Parathyroid adenoma (tissue), 2 donors: ENCODE data around the gene PNPLA3.

Experiments
- H2AFZ ChIP-seq: fragments of 300-600 bp; sonication (generic); one replicate; pipeline ENCODE4 v1.7.0; 2017; ENCODE audit warnings: antibody characterized with exemption, mild to moderate bottlenecking
- H3K27ac ChIP-seq: fragments of 300-600 bp; sonication (generic); one replicate; pipeline ENCODE4 v1.7.0; 2017
- H3K27me3 ChIP-seq: fragments of 300-600 bp; sonication (generic); one replicate; pipeline ENCODE4 v1.7.0; 2017; ENCODE audit warnings: low read length; ENCODE audit not compliant: control insufficient read depth, insufficient read depth
- H3K36me3 ChIP-seq: fragments of 300-600 bp; sonication (generic); one replicate; pipeline ENCODE4 v1.7.0; 2017; ENCODE audit warnings: low read length; ENCODE audit not compliant: control insufficient read depth, insufficient read depth
- H3K4me1 ChIP-seq: fragments of 300-600 bp; sonication (generic); one replicate; pipeline ENCODE4 v1.7.0; 2017; ENCODE audit warnings: control low read depth
- H3K4me2 ChIP-seq: fragments of 300-600 bp; sonication (generic); one replicate; pipeline ENCODE4 v1.7.0; 2017; ENCODE audit warnings: low read length
- H3K4me3 ChIP-seq: fragments of 300-600 bp; sonication (generic); one replicate; pipeline ENCODE4 v1.7.0; 2017; ENCODE audit warnings: low read depth, low read length
- H3K79me2 ChIP-seq: fragments of 300-600 bp; sonication (generic); one replicate; pipeline ENCODE4 v1.7.0; 2017; ENCODE audit warnings: control low read depth
- H3K9ac ChIP-seq: fragments of 300-600 bp; sonication (generic); one replicate; pipeline ENCODE4 v1.7.0; 2017; ENCODE audit warnings: mild to moderate bottlenecking
- H3K9me3 ChIP-seq: fragments of 300-600 bp; sonication (generic); one replicate; pipeline ENCODE4 v1.7.0; 2017; ENCODE audit warnings: low read length; ENCODE audit not compliant: control insufficient read depth
- CTCF ChIP-seq: fragments of 300-600 bp; sonication (generic); IDR thresholded peaks from one replicate; pipeline ENCODE4 v1.7.0; 2017; ENCODE audit warnings: antibody characterized with exemption, mild to moderate bottlenecking
- donor health status: primary hyperparathyroidism.

PNPLA3 gene

GRCh38 chr22:43980579-43980978, 57.0 kb downstream of the PNPLA3 start:
- H3K9ac ChIP-seq = no peak overlapping the region
- no peaks in the 10 kb centered on the region for H3K36me3 ChIP-seq
- H3K4me1 ChIP-seq = no peaks in the 10 kb centered on the region
- no peak overlapping the region for H3K4me3 ChIP-seq
- no peak for TF ChIP-seq CTCF
- no peak overlapping the region for H3K4me2 ChIP-seq
- no peaks in the 10 kb centered on the region for H3K9me3 ChIP-seq
- H2AFZ ChIP-seq = no peak overlapping the region
- H3K27ac ChIP-seq = no peak overlapping the region
- H3K27me3 ChIP-seq = no peaks in the 10 kb centered on the region
- H3K79me2 ChIP-seq = no peaks in the 10 kb centered on the region

GRCh38 chr22:43980996-43981395, 57.4 kb downstream of the PNPLA3 start:
- no peaks in the 10 kb centered on the region for H3K9me3 ChIP-seq
- no peak overlapping the region for H3K4me2 ChIP-seq
- no peaks in the 10 kb centered on the region for H3K36me3 ChIP-seq
- H3K9ac ChIP-seq = no peak overlapping the region
- H3K27me3 ChIP-seq = no peaks in the 10 kb centered on the region
- H3K4me1 ChIP-seq = no peaks in the 10 kb centered on the region
- no peak for TF ChIP-seq CTCF
- H2AFZ ChIP-seq = no peak overlapping the region
- H3K79me2 ChIP-seq = no peaks in the 10 kb centered on the region
- H3K27ac ChIP-seq = no peak overlapping the region
- H3K4me3 ChIP-seq = no peak overlapping the region

- Histone ChIP-seq H3K4me1 (no peaks in the 10 kb centered on the region), H3K9me3 (no peaks in the 10 kb centered on the region), H3K79me2 (no peaks in the 10 kb centered on the region), H3K36me3 (no peaks in the 10 kb centered on the region), H3K27ac (no peak overlapping the region), H3K27me3 (no peaks in the 10 kb centered on the region), H3K4me2 (no peak overlapping the region), H3K4me3 (no peak overlapping the region), H2AFZ (no peak overlapping the region), H3K9ac (no peak overlapping the region)
- no peak for TF ChIP-seq CTCF
Observed at GRCh38 chr22:43983808-43984207, 60.2 kb downstream of the PNPLA3 start.

GRCh38 chr22:43985532-43985931, 61.9 kb downstream of the PNPLA3 start:
- Histone ChIP-seq H3K4me1 (no peaks in the 10 kb centered on the region), H3K36me3 (no peaks in the 10 kb centered on the region), H3K9ac (no peak overlapping the region), H3K4me3 (no peak overlapping the region), H2AFZ (no peak overlapping the region), H3K9me3 (no peaks in the 10 kb centered on the region), H3K4me2 (no peak overlapping the region), H3K79me2 (no peaks in the 10 kb centered on the region), H3K27ac (no peak overlapping the region), H3K27me3 (no peaks in the 10 kb centered on the region)
- TF ChIP-seq CTCF = no peak

- H2AFZ ChIP-seq = no peak overlapping the region
- H3K4me1 ChIP-seq = peaks cover 7% of the 10 kb centered on the region
- no peaks in the 10 kb centered on the region for H3K79me2 ChIP-seq
- no peaks in the 10 kb centered on the region for H3K36me3 ChIP-seq
- H3K9ac ChIP-seq = no peak overlapping the region
- H3K4me3 ChIP-seq = no peak overlapping the region
- H3K9me3 ChIP-seq = no peaks in the 10 kb centered on the region
- no peak overlapping the region for H3K4me2 ChIP-seq
- no peak overlapping the region for H3K27ac ChIP-seq
- H3K27me3 ChIP-seq = no peaks in the 10 kb centered on the region
- TF ChIP-seq CTCF = no peak
Observed at GRCh38 chr22:43988116-43988820, 64.7 kb downstream of the PNPLA3 start.
